Muscle layer of colon (tissue), 2 donors: ENCODE measurements around the gene RNF167.

Experiments used
- H3K27ac ChIP-seq: one replicate; pipeline ENCODE4 v1.7.0; 2013; ENCODE audit warnings: low read depth, mild to moderate bottlenecking, low read length, moderate library complexity
- H3K27me3 ChIP-seq, 2 donors: one replicate each; pipeline ENCODE4 v1.7.0; 2013; ENCODE audit warnings: low read length in 2 of 2, mild to moderate bottlenecking in 2 of 2; ENCODE audit not compliant: insufficient read depth in 2 of 2, control insufficient read depth in 1 of 2
- H3K36me3 ChIP-seq: one replicate; pipeline ENCODE4 v1.7.0; 2013; ENCODE audit warnings: mild to moderate bottlenecking, low read length; ENCODE audit not compliant: insufficient read depth
- H3K4me1 ChIP-seq: one replicate; pipeline ENCODE4 v1.7.0; 2013; ENCODE audit warnings: mild to moderate bottlenecking, low read length; ENCODE audit not compliant: insufficient read depth
- H3K4me3 ChIP-seq, 2 donors: one replicate each; pipeline ENCODE4 v1.7.0; 2013; ENCODE audit warnings: low read length in 2 of 2, low read depth in 1 of 2, mild to moderate bottlenecking in 1 of 2, moderate library complexity in 1 of 2
- H3K9ac ChIP-seq: one replicate; pipeline ENCODE4 v1.7.0; 2013; ENCODE audit warnings: low read length
- H3K9me3 ChIP-seq: one replicate; pipeline ENCODE4 v1.7.0; 2013; ENCODE audit warnings: mild to moderate bottlenecking, low read length
- donor health status: abdominal sarcoma.
- donor health status: Adenocarcinoma of cecum.

The RNF167 gene

GRCh38 chr17:4966844-4967538 lies 26.9 kb downstream of the RNF167 start:
- peak overlapping the region; percentile 99 for H3K27ac ChIP-seq
- H3K4me3 ChIP-seq, result peak overlapping the region; percentile 45 to 87
- peaks cover 23% of the 10 kb centered on the region for H3K36me3 ChIP-seq
- peak overlapping the region; percentile 80 for H3K9ac ChIP-seq
- no peaks in the 10 kb centered on the region for H3K9me3 ChIP-seq
- H3K4me1 ChIP-seq, result peaks cover 32% of the 10 kb centered on the region
- H3K27me3 ChIP-seq, result no peaks in the 10 kb centered on the region

- Histone ChIP-seq H3K4me3 (peak within 1 kb of the TSS; percentile 66 to 87), H3K9ac (peak within 1 kb of the TSS; percentile 80), H3K27ac (peak within 1 kb of the TSS; percentile 99), H3K9me3 (no peaks in the 10 kb centered on the region), H3K36me3 (peaks cover 31% of the 10 kb centered on the region), H3K27me3 (no peaks in the 10 kb centered on the region), H3K4me1 (peaks cover 32% of the 10 kb centered on the region)
These were observed 27.7 kb downstream of the RNF167 start, which contains the start of gene SPAG7 for GRCh38 chr17:4967539-4968485. SPAG7 (minus strand) TSS chr17:4967817; CDS start chr17:4967804, 13 bp downstream.

GRCh38 chr17:4968486-4969046 lies 28.5 kb downstream of the RNF167 start:
- Histone ChIP-seq H3K36me3 (peaks cover 38% of the 10 kb centered on the region), H3K9me3 (no peaks in the 10 kb centered on the region), H3K4me1 (peaks cover 32% of the 10 kb centered on the region), H3K4me3 (peak overlapping the region; percentile 66 to 87), H3K27ac (peak overlapping the region; percentile 95), H3K27me3 (no peaks in the 10 kb centered on the region), H3K9ac (peak overlapping the region; percentile 67)

GRCh38 chr17:4969047-4969550 lies 29.0 kb downstream of the RNF167 start:
- peak overlapping the region; percentile 8 to 87 for H3K4me3 ChIP-seq
- H3K4me1 ChIP-seq, result peaks cover 32% of the 10 kb centered on the region
- peak overlapping the region; percentile 95 for H3K27ac ChIP-seq
- H3K9me3 ChIP-seq, result no peaks in the 10 kb centered on the region
- peak overlapping the region; percentile 67 for H3K9ac ChIP-seq
- H3K36me3 ChIP-seq, result peaks cover 44% of the 10 kb centered on the region
- H3K27me3 ChIP-seq, result no peaks in the 10 kb centered on the region

- Histone ChIP-seq H3K4me3 (peak overlapping the region; percentile 8 to 87), H3K36me3 (peaks cover 49% of the 10 kb centered on the region), H3K4me1 (peaks cover 32% of the 10 kb centered on the region), H3K9me3 (no peaks in the 10 kb centered on the region), H3K27me3 (no peaks in the 10 kb centered on the region), H3K27ac (peak overlapping the region; percentile 95), H3K9ac (no peak overlapping the region)
These were observed 29.6 kb downstream of the RNF167 start for GRCh38 chr17:4969551-4970173.

GRCh38 chr17:4970273-4970672 lies 30.2 kb downstream of the RNF167 start:
- H3K36me3 ChIP-seq, result peaks cover 56% of the 10 kb centered on the region
- H3K27ac ChIP-seq, result no peak overlapping the region
- no peaks in the 10 kb centered on the region for H3K9me3 ChIP-seq
- H3K27me3 ChIP-seq, result no peaks in the 10 kb centered on the region
- H3K9ac ChIP-seq, result no peak overlapping the region
- peaks cover 30% of the 10 kb centered on the region for H3K4me1 ChIP-seq
- no peak overlapping the region for H3K4me3 ChIP-seq

GRCh38 chr17:4971826-4972225 lies 31.8 kb downstream of the RNF167 start:
- H3K4me3 ChIP-seq, result no peak overlapping the region
- peaks cover 64% of the 10 kb centered on the region for H3K36me3 ChIP-seq
- H3K9ac ChIP-seq, result no peak overlapping the region
- H3K9me3 ChIP-seq, result no peaks in the 10 kb centered on the region
- peaks cover 20% of the 10 kb centered on the region for H3K4me1 ChIP-seq
- H3K27ac ChIP-seq, result peak overlapping the region; percentile 43
- no peaks in the 10 kb centered on the region for H3K27me3 ChIP-seq

GRCh38 chr17:4972322-4972721 lies 32.3 kb downstream of the RNF167 start:
- Histone ChIP-seq H3K27me3 (no peaks in the 10 kb centered on the region), H3K9me3 (no peaks in the 10 kb centered on the region), H3K4me3 (no peak overlapping the region), H3K36me3 (peaks cover 69% of the 10 kb centered on the region), H3K4me1 (peaks cover 20% of the 10 kb centered on the region), H3K9ac (no peak overlapping the region), H3K27ac (peak overlapping the region; percentile 43)

GRCh38 chr17:4972752-4973151 lies 32.7 kb downstream of the RNF167 start:
- no peak overlapping the region for H3K9ac ChIP-seq
- peak overlapping the region; percentile 8 for H3K27ac ChIP-seq
- peaks cover 73% of the 10 kb centered on the region for H3K36me3 ChIP-seq
- H3K27me3 ChIP-seq, result no peaks in the 10 kb centered on the region
- H3K4me1 ChIP-seq, result peaks cover 20% of the 10 kb centered on the region
- H3K4me3 ChIP-seq, result no peak overlapping the region
- no peaks in the 10 kb centered on the region for H3K9me3 ChIP-seq

GRCh38 chr17:4973256-4974114 lies 33.4 kb downstream of the RNF167 start:
- no peak overlapping the region for H3K9ac ChIP-seq
- no peaks in the 10 kb centered on the region for H3K9me3 ChIP-seq
- peaks cover 81% of the 10 kb centered on the region for H3K36me3 ChIP-seq
- H3K27me3 ChIP-seq, result no peaks in the 10 kb centered on the region
- H3K27ac ChIP-seq, result no peak overlapping the region
- H3K4me1 ChIP-seq, result peaks cover 15% of the 10 kb centered on the region
- H3K4me3 ChIP-seq, result no peak overlapping the region
